MV-4-11 (cell line): Measurements from ENCODE around the gene STRBP.
A peak's percentile ranks its signal among the peaks of the same experiment; 100 is the strongest.

Source experiments
- DNase-seq: peaks from one replicate; lab custom pipeline; 2025; lab: John Stamatoyannopoulos, UW

The STRBP gene

DNA sequence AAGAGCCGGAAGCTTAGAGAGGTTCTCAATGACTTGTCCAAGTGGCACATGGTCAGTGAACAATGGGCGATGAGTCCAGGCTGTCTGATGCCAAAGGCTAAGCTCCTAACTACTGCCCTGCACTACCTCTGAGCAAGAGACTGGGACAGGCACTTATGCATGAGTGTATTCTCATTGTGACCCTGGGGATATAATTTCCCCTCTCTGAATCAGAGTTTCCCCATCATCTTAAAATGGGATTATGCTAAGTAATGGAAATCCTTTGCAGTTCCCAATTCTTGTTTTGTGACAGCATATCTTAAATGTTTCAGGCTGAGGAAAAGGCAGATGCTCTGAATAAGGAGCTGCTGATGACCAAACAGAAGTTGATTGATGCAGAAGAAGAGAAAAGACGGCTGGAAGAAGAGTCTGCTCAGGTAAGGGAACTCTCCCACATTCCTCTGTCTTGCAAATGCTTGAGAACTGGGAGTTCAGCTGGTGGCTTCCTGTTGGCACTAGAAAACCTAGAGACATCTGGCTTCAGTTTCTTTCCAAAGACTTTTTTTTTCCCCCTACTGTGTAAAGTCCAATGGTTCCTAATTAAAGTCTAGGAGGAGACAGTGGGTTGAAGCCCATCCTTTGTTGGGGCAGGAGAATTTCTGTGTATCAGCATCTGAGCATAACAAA lies 170.8 kb downstream of the STRBP start:
- DNase-seq, result no peak

- DNase-seq, result no peak
These were observed 171.4 kb downstream of the STRBP start for GRCh38 chr9:123096987-123097386.

- no peak for DNase-seq
These were observed 175.2 kb downstream of the STRBP start for GRCh38 chr9:123093141-123093540.

GRCh38 chr9:123091459-123091858 lies 176.9 kb downstream of the STRBP start:
- DNase-seq, result no peak

DNA sequence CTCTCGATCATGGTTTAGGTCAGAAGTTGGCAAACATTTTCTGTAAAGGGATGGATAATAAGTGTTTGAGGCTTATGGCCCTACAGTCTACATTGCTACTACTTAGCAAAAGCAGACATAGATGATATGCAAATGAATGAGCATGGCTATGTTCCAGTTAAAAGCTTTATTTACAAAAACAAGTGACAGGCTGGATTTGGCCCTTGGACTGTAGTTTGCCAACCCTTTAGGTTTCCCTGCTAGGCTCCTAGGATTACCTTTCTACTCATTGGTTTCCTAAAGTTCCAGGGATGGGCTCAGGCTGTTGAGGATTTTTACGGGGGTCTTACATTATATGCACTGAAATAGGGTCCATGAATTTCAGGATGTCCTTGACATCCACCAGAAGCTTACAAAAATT lies 177.4 kb downstream of the STRBP start:
- DNase-seq, result no peak

DNA sequence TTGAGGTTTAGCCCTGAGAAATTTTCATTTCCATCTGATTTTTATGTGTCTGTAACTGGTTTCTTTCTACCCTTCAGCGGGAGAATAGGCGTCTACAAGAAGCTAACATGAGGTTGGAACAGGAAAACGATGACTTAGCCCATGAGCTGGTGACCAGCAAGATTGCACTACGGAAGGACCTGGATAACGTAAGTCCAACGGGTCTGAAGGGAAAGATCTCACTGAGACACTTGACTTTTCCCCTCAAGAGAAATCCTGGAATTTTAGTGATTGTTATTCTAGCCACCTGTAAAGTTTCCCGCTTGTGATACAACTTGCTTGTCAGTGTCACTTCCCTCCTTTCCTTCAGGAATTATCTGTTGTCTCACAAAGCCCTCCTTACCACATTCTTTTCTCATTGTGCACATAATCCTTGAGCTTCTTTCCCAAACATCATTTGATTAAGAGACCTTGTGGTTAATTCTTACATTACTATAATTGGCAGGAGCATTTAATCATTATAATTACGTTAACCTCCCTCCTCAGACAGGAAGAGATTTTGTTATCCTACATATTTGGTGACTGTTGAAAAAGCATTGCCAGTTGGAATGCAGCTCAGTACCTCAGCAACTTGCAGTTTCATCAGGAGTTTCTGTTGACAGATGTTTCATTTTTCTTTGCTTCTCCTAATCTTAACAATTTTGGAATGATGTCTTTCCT lies 178.0 kb downstream of the STRBP start:
- no peak for DNase-seq

DNA sequence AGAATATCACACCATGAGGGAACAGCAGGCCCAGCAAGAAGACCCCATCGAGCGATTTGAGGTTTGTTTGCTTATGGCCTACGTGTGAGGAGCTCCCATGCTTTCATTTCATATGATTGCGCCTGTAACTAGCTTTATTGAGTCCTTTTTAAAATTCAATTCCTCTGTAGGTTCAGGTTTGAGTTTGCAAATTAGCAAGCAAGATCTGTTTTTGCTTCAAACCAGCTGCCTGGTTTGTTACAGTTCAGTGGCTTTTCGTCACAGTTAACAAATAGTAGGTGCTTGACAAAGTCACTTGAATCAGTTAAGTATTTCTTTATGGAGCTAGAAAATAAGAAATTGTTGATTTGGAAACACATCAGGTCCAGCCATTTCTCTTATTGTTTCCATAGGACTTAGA lies 178.6 kb downstream of the STRBP start:
- no peak for DNase-seq

- no peak for DNase-seq
These were observed 179.3 kb downstream of the STRBP start for GRCh38 chr9:123089040-123089439.

DNA sequence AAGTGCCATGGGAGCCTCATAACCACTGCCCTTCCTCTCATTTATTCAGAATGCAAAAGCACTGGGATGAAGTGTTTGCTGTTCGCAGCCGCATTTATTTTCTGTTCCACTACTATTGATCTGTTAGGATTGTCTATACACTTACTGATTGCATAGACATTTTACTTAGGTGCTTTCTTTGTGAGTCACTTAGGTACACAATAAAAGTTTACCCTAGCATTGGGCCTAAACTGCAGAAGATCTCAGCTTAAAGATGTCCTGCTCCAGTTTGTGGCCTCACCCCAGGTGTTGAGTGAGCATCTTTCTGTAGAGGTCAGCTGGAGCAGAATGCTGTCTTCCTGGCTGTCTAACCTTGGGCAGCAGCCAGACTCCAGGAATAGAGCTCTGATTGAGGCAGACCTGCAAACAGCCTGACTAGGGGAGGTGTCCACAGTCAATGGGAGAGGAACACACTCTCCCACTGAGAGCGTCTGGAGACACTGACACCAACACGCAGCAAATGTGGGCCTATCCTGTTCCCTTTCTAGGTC lies 181.0 kb downstream of the STRBP start:
- DNase-seq, result no peak

DNA sequence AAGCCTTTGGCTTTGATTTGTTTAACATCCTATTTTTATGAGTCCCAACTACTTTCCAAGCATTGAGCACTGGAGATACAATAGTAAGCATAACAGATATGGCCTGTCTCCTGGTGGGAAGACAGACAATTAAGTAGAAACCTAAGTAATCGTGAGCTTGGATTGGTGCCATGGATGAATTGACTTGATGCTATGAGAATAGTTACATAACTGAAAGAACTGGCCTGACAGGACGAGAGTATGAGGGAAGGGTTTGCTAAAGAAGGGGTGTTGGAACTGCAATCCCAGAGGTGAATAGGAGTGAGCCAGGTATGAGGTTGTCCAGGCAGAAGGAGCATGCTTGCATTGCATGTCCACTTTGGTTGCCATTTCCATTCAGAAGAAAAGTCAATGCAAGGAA lies 182.5 kb downstream of the STRBP start:
- no peak for DNase-seq

DNA sequence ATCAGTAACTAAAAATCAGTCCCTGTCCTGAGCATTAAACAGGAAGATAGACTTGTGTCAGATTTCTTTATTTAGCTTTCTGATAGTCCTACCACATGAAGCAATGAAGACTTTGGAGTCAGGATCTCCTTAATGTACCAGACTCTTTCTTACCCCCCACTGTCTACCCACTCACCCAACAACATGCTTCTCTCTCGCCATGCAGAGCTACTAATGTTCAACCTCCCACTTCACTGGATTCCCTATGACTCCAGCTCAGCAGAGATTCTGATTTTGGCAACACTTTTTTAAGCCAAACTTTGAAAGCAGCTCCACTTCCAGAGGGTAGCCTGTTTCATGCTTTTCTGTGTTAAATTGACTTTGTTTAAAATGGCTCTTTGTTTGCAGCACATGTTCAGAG lies 184.1 kb downstream of the STRBP start:
- DNase-seq, result no peak

GRCh38 chr9:123083680-123084079 lies 184.7 kb downstream of the STRBP start:
- DNase-seq, result no peak

- peak; percentile 18 for DNase-seq
These were observed 186.6 kb downstream of the STRBP start for GRCh38 chr9:123081824-123082223.

- peak; percentile 23 for DNase-seq
These were observed 187.9 kb downstream of the STRBP start for GRCh38 chr9:123080444-123080843.

DNA sequence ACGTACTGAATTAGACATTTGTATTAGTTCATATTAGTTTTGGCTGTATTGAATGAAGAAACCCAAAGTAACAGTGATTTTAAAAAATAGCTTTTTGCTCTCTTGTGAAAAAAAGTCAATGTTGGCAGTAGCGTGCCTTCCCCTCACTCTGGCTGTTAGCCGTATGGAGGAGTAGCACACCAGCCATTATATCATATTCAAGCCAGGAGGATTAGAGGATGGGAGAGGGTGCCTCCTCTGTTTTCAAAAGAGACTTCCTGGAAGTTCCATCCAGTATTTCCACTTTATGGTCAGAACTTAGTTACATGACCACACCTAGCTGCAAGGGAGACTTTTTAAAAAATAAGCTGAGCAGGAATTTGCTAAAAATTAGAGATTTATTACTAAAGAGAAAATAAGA lies 193.8 kb downstream of the STRBP start:
- no peak for DNase-seq

GRCh38 chr9:123073991-123074422 lies 194.4 kb downstream of the STRBP start:
- no peak for DNase-seq

- DNase-seq, result no peak
These were observed 194.9 kb downstream of the STRBP start for GRCh38 chr9:123073441-123073840.

DNA sequence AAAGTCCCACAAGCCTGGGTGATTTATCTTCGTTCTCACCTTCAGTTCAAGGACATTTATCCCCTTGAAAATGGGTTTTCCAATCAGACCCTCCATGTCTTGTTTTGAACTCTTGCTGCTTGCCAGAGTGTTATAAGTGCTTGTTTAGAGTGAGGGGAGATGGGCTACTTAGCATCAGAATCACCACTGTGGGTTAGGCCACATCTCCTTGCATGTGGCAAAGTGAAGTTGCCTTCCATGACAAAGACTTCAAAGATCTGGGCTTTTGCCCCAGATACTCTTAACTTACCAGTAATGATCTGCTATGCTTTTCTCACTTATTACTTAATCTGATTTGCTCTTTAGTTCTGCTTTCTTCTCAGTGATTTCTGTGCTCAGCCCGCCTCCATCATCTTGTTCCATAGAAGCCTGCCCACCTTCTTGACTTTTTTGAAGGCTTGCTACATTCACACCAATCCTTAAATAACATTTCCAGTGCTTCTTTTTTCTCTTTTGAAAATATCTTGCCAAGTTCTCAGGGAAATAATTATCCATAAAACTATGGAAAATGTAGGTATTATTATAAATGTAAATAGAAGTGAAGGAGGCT lies 195.9 kb downstream of the STRBP start:
- DNase-seq, result no peak
